Measurements from ENCODE around the gene DEK.
"Not testable (repeated sequence)": the region's sequence is repeated elsewhere in the genome, so short reads cannot be mapped to it uniquely, and the experiment has no call there.

The DEK gene

GRCh38 chr6:18187701-18188100 is 76.6 kb downstream of the DEK start:
- DNase-seq = no peak

- DNase-seq = no peak
These were observed 77.6 kb downstream of the DEK start for GRCh38 chr6:18186540-18187250.

GRCh38 chr6:18186033-18186432 is 78.3 kb downstream of the DEK start:
- DNase-seq = no peak

DNA sequence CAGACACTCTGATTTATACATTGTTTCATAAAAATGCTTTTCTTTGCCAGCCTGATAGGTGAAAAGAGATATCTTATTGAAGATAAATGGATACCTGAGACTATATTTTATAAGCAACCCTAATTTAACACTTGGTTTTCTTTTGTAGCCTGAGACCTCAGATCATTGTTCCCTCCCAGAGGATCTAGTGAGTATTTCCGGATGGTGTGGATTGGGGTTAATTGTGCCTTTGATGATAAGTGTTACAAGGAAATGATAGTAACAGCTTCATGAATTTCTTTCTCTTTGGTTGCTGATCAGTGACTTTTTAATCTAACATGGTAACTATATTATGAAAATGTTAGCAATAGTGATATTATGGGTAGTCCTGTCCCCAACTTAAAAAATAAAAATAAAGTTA is 78.7 kb downstream of the DEK start:
- DNase-seq = no peak

- no peak for DNase-seq
These were observed 80.6 kb downstream of the DEK start for GRCh38 chr6:18183766-18184165.

DNA sequence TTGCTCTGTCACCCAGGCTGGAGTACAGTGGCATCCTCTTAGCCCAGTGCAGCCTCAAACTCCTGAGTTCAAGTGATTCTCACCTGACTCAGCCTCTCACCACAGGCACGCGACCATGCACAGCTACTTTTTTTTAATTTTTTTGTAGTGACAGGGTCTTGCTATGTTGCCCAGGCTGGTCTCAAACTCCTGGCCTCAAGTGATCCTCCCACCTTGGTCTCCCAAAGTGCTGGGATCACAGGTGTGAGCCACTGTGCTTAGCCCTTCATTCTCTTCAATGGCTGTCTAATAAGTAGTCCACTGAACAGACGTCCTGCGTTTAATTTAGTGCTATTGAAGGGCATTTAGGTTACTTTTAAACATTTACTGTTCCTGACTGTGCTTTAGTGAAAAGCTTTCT is 81.8 kb downstream of the DEK start:
- no peak for DNase-seq

DNA sequence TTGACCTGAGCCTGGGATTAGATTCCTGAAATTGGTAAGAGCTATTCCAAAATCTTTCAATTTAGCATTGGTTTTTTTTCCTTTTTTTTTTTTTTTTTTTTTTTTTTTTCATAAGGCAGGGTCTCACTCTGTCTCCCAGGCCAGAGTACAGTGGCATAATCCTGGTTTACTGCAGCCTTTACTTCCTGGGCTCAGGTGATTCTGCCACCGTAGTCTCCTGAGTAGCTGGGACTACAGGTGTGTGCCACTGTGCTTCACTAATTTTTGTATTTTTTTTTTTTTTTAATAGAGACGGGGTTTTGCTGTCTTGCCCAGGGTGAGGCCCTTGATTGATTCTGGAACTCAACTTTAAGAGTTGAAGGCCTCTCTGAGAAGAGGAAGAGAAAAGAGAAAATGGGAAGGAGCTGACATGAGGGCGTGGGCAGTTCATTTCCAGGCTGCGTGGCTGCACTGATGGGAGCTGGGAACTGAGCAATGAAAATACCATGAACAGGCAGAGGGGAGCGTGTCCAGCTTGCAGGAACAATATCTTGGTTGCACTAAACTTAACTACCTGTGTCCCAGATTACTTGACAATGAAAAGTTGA is 84.5 kb downstream of the DEK start:
- DNase-seq = no peak

DNA sequence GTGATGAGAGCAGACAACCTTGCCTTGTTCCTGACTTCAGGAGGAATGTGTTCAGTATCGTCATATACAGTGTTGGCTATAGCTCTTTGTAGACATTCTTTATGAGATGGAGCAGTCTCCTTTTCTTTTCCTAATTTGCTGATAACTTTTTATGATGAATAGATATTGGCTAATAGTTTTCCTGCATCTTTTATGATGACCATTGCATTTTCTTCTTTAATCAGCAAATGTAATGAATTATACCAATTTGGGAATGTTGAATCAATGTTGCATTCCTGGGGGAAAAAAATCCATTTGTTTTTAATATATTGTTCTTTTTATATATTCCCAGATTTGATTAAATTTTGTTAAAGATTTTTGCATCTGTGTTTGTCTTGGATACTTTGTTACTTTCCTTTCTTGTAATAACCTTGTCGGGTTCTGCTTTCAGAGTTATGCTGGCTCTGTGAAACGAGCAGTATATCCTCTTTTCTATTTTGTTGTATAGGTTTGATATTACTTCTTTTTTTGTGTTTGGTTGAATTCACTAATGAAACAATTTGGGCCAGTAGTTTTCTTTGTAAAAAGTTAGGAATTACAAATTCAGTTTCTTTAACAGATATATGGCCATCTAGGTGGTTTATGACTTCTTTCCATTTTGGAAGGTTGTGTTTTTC is 85.2 kb downstream of the DEK start:
- no peak for DNase-seq

GRCh38 chr6:18177286-18177965 is 86.9 kb downstream of the DEK start:
- DNase-seq = no peak

DNA sequence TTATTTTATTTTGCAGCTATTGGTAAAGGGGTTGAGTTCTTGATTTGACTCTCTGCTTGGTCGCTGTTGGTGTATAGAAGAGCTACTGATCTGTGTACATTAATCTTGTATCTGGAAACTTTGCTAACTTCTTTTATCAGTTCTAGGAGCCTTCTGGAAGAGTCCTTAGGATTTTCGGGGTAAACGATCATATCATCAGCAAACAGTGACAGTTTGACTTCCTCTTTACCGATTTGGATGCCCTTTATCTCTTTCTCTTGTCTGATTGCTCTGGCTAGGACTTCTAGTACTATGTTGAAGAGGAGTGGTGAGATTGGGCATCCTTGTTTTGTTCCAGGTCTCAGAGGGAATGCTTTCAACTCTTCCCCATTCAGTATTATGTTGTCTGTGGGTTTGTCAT is 88.1 kb downstream of the DEK start:
- not testable (repeated sequence) for DNase-seq
